Measurements from ENCODE around the gene NRDC.
"Not testable (repeated sequence)": the region's sequence is repeated elsewhere in the genome, so short reads cannot be mapped to it uniquely, and the experiment has no call there.

The NRDC gene

GRCh38 chr1:51853360-51853759, 25.2 kb downstream of the NRDC start:
- no peak for DNase-seq
- in situ Hi-C loops (cut with HindIII; ENCODE audit: low pct_ligation_motif_present, low pct_unique_long_range_greater_than_20kb, low sequenced_read_pairs) = no loop called here

- in situ Hi-C loops (cut with HindIII; ENCODE audit: low pct_ligation_motif_present, low pct_unique_long_range_greater_than_20kb, low sequenced_read_pairs) = no loop called here
- DNase-seq = no peak
Measured at GRCh38 chr1:51851882-51852396, 26.6 kb downstream of the NRDC start.

- in situ Hi-C loops (cut with HindIII; ENCODE audit: low pct_ligation_motif_present, low pct_unique_long_range_greater_than_20kb, low sequenced_read_pairs) = no loop called here
Measured at GRCh38 chr1:51850420-51851223, 27.9 kb downstream of the NRDC start.

GRCh38 chr1:51847294-51847920, 31.1 kb downstream of the NRDC start:
- in situ Hi-C loops (cut with HindIII; ENCODE audit: low pct_ligation_motif_present, low pct_unique_long_range_greater_than_20kb, low sequenced_read_pairs) = no loop called here

More at GRCh38 chr1:51850420-51851223, 27.9 kb downstream of the NRDC start:
- DNase-seq = no peak

GRCh38 chr1:51843948-51844347, 34.6 kb downstream of the NRDC start:
- in situ Hi-C loops (cut with HindIII; ENCODE audit: low pct_ligation_motif_present, low pct_unique_long_range_greater_than_20kb, low sequenced_read_pairs) = no loop called here
- no peak for DNase-seq

More at GRCh38 chr1:51847294-51847920, 31.1 kb downstream of the NRDC start:
- DNase-seq = no peak

- DNase-seq = no peak
- in situ Hi-C loops (cut with HindIII; ENCODE audit: low pct_ligation_motif_present, low pct_unique_long_range_greater_than_20kb, low sequenced_read_pairs) = no loop called here
Measured at GRCh38 chr1:51842261-51842660, 36.3 kb downstream of the NRDC start.

- in situ Hi-C loops (cut with HindIII; ENCODE audit: low pct_ligation_motif_present, low pct_unique_long_range_greater_than_20kb, low sequenced_read_pairs) = no loop called here
- DNase-seq = no peak
Measured at GRCh38 chr1:51840743-51841461, 37.6 kb downstream of the NRDC start.

GRCh38 chr1:51840182-51840581, 38.3 kb downstream of the NRDC start:
- in situ Hi-C loops (cut with HindIII; ENCODE audit: low pct_ligation_motif_present, low pct_unique_long_range_greater_than_20kb, low sequenced_read_pairs) = no loop called here
- no peak for DNase-seq

GRCh38 chr1:51839094-51839493, 39.4 kb downstream of the NRDC start:
- in situ Hi-C loops (cut with HindIII; ENCODE audit: low pct_ligation_motif_present, low pct_unique_long_range_greater_than_20kb, low sequenced_read_pairs) = no loop called here
- DNase-seq = no peak

GRCh38 chr1:51837243-51837642, 41.3 kb downstream of the NRDC start:
- in situ Hi-C loops (cut with HindIII; ENCODE audit: low pct_ligation_motif_present, low pct_unique_long_range_greater_than_20kb, low sequenced_read_pairs) = no loop called here
- no peak for DNase-seq

GRCh38 chr1:51833700-51834099, 44.8 kb downstream of the NRDC start:
- in situ Hi-C loops (cut with HindIII; ENCODE audit: low pct_ligation_motif_present, low pct_unique_long_range_greater_than_20kb, low sequenced_read_pairs) = no loop called here
- no peak for DNase-seq

GRCh38 chr1:51829058-51829457, 49.5 kb downstream of the NRDC start:
- DNase-seq = no peak
- in situ Hi-C loops (cut with HindIII; ENCODE audit: low pct_ligation_motif_present, low pct_unique_long_range_greater_than_20kb, low sequenced_read_pairs) = no loop called here

- in situ Hi-C loops (cut with HindIII; ENCODE audit: low pct_ligation_motif_present, low pct_unique_long_range_greater_than_20kb, low sequenced_read_pairs) = no loop called here
Measured at GRCh38 chr1:51819810-51820209, 58.7 kb downstream of the NRDC start.

GRCh38 chr1:51819021-51819420, 59.5 kb downstream of the NRDC start:
- in situ Hi-C loops (cut with HindIII; ENCODE audit: low pct_ligation_motif_present, low pct_unique_long_range_greater_than_20kb, low sequenced_read_pairs) = not testable (repeated sequence)

More at GRCh38 chr1:51819810-51820209, 58.7 kb downstream of the NRDC start:
- DNase-seq = no peak

GRCh38 chr1:51818487-51818886, 60.0 kb downstream of the NRDC start:
- in situ Hi-C loops (cut with HindIII; ENCODE audit: low pct_ligation_motif_present, low pct_unique_long_range_greater_than_20kb, low sequenced_read_pairs) = no loop called here
- DNase-seq = peak; percentile 48

More at GRCh38 chr1:51819021-51819420, 59.5 kb downstream of the NRDC start:
- DNase-seq = peak; percentile 35

GRCh38 chr1:51814513-51814912, 64.0 kb downstream of the NRDC start:
- DNase-seq = no peak
- in situ Hi-C loops (cut with HindIII; ENCODE audit: low pct_ligation_motif_present, low pct_unique_long_range_greater_than_20kb, low sequenced_read_pairs) = no loop called here

- in situ Hi-C loops (cut with HindIII; ENCODE audit: low pct_ligation_motif_present, low pct_unique_long_range_greater_than_20kb, low sequenced_read_pairs) = no loop called here
- no peak for DNase-seq
Measured at GRCh38 chr1:51799372-51799771, 79.2 kb downstream of the NRDC start.

- in situ Hi-C loops (cut with HindIII; ENCODE audit: low pct_ligation_motif_present, low pct_unique_long_range_greater_than_20kb, low sequenced_read_pairs) = no loop called here
- DNase-seq = no peak
Measured at GRCh38 chr1:51794868-51795267, 83.7 kb downstream of the NRDC start.

GRCh38 chr1:51794260-51794659, 84.3 kb downstream of the NRDC start:
- no peak for DNase-seq
- in situ Hi-C loops (cut with HindIII; ENCODE audit: low pct_ligation_motif_present, low pct_unique_long_range_greater_than_20kb, low sequenced_read_pairs) = no loop called here
